ENCODE measurements around the gene ATP6V0D1.

DNA sequence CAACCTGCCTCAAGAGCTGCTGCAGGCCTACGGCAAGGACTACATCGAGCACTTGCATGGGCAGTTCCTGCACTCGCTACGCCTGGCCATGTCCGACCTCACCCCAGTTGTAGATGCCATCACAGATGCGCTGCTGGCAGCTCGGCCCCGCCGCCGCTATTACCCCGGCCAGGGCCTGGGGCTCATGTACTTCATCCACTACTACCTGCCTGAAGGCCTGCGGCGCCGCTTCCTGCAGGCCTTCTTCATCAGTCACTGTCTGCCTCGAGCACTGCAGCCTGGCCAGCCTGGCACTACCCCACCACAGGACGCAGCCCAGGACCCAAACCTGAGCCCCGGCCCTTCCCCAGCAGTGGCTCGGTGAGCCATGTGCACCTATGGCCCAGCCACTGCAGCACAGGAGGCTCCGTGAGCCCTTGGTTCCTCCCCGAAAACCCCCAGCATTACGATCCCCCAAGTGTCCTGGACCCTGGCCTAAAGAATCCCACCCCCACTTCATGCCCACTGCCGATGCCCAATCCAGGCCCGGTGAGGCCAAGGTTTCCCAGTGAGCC is 44.2 kb downstream of the ATP6V0D1 start:
- no peak for TF ChIP-seq SUZ12 (IDR thresholded peaks at IDR 0.05; ENCODE audit: extremely low read depth, insufficient read depth, insufficient read length)
- no peak for TF ChIP-seq YY1 (IDR thresholded peaks at IDR 0.05; ENCODE audit: insufficient read depth, insufficient read length)
- no peak for TF ChIP-seq ZNF274 (IDR thresholded peaks at IDR 0.05; ENCODE audit: low read depth, low read length)

Data from NT2/D1 (cell line).